HEK293 (cell line): ENCODE data around the gene PER1.
A peak's percentile ranks its signal among the peaks of the same experiment; 100 is the strongest.

ENCODE experiments used
- CTCF ChIA-PET: fragments of 350-600 bp; formaldehyde crosslinking; extraction: SDS; loops from one replicate; lab custom pipeline; 2021; ENCODE audit warnings: antibody characterized with exemption; lab: Yijun Ruan, JAX
- POLR2A ChIA-PET: fragments of 300-600 bp; formaldehyde crosslinking; extraction: SDS; loops from one replicate; lab custom pipeline; 2020; ENCODE audit warnings: antibody characterized with exemption, inconsistent platforms; lab: Yijun Ruan, JAX
- H3K27ac ChIP-seq: fragments of 200-500 bp; sonication (Bioruptor generic); 2 replicates; pipeline ENCODE4 v1.5.1; 2014; ENCODE audit warnings: low read depth, low read length, control low read depth, inconsistent platforms; ENCODE audit errors: extremely low read depth
- H3K36me3 ChIP-seq, 2 experiments: fragments of 200-500 bp in 1 of 2; sonication (Bioruptor generic) in 1 of 2; 1 replicate in 1 of 2; 2 replicates in 1 of 2; pipeline ENCODE4 v1.5.1; 2014 to 2017; ENCODE audit warnings: inconsistent platforms in 2 of 2, low read length in 2 of 2; ENCODE audit not compliant: control insufficient read depth in 2 of 2, insufficient read depth in 1 of 2
- H3K4me1 ChIP-seq: fragments of 200-500 bp; sonication (Bioruptor generic); 2 replicates; pipeline ENCODE4 v1.5.1; 2014; ENCODE audit warnings: mild to moderate bottlenecking, low read length, inconsistent platforms; ENCODE audit not compliant: control insufficient read depth, insufficient read depth
- H3K4me3 ChIP-seq: 2 replicates; pipeline ENCODE4 v1.5.1; 2011; ENCODE audit warnings: low read depth, mild to moderate bottlenecking, control low read depth, low read length, moderate library complexity
- H3K9me3 ChIP-seq: fragments of 200-500 bp; sonication (Bioruptor generic); 2 replicates; pipeline ENCODE4 v1.5.1; 2014; ENCODE audit warnings: low read depth, low read length, inconsistent platforms; ENCODE audit not compliant: control insufficient read depth, insufficient read depth
- HOXD13 ChIP-seq: sonication (generic); formaldehyde crosslinking; IDR thresholded peaks from 2 replicates; pipeline ENCODE4 v1.8.0; 2022; ENCODE audit warnings: missing genetic modification reagents, borderline replicate concordance
- MYNN ChIP-seq: fragments of 450-650 bp; formaldehyde crosslinking; IDR thresholded peaks from 2 replicates; pipeline ENCODE4 v1.5.1; 2016; ENCODE audit warnings: missing biosample characterization, missing genetic modification characterization, borderline replicate concordance
- MZF1 ChIP-seq: fragments of 450-650 bp; formaldehyde crosslinking; IDR thresholded peaks from 2 replicates; pipeline ENCODE4 v1.5.1; 2017; ENCODE audit warnings: missing biosample characterization, missing genetic modification characterization, borderline replicate concordance
- OVOL3 ChIP-seq: fragments of 450-650 bp; formaldehyde crosslinking; IDR thresholded peaks from 2 replicates; pipeline ENCODE4 v1.5.1; 2016; ENCODE audit warnings: missing biosample characterization, missing genetic modification characterization
- PRDM10 ChIP-seq: fragments of 450-650 bp; formaldehyde crosslinking; IDR thresholded peaks from 2 replicates; pipeline ENCODE4 v1.5.1; 2016; ENCODE audit warnings: missing biosample characterization, missing genetic modification characterization
- SP3 ChIP-seq: fragments of 450-650 bp; formaldehyde crosslinking; IDR thresholded peaks from 2 replicates; pipeline ENCODE4 v1.5.1; 2016; ENCODE audit warnings: missing biosample characterization, missing genetic modification characterization
- TRIM28 ChIP-seq: IDR thresholded peaks from 2 replicates; pipeline ENCODE4 v1.6.1; 2011; ENCODE audit warnings: low read length, control low read depth, borderline replicate concordance
- WT1 ChIP-seq: fragments of 450-650 bp; formaldehyde crosslinking; IDR thresholded peaks from 2 replicates; pipeline ENCODE4 v1.5.1; 2016; ENCODE audit warnings: missing biosample characterization, missing genetic modification characterization
- ZBTB1 ChIP-seq: fragments of 450-650 bp; formaldehyde crosslinking; IDR thresholded peaks from 2 replicates; pipeline ENCODE4 v1.5.1; 2016; ENCODE audit warnings: missing biosample characterization, missing genetic modification characterization
- ZBTB17 ChIP-seq: fragments of 450-650 bp; formaldehyde crosslinking; IDR thresholded peaks from 2 replicates; pipeline ENCODE4 v1.5.1; 2016; ENCODE audit warnings: missing biosample characterization, missing genetic modification characterization
- ZBTB7A ChIP-seq: fragments of 450-650 bp; formaldehyde crosslinking; IDR thresholded peaks from 2 replicates; pipeline ENCODE4 v1.5.1; 2016; ENCODE audit warnings: low read depth, missing biosample characterization, missing genetic modification characterization
- ZFHX2 ChIP-seq: fragments of 450-650 bp; formaldehyde crosslinking; conservative IDR thresholded peaks from 2 replicates; pipeline ENCODE4 v1.5.1; 2016; ENCODE audit warnings: missing biosample characterization, missing genetic modification characterization
- ZNF114 ChIP-seq: fragments of 450-650 bp; formaldehyde crosslinking; IDR thresholded peaks from 2 replicates; pipeline ENCODE4 v1.5.0; 2017; ENCODE audit warnings: missing biosample characterization, missing genetic modification characterization
- ZNF132 ChIP-seq: fragments of 450-650 bp; formaldehyde crosslinking; IDR thresholded peaks from 2 replicates; pipeline ENCODE4 v1.5.1; 2017; ENCODE audit warnings: missing biosample characterization, missing genetic modification characterization, borderline replicate concordance
- ZNF140 ChIP-seq: fragments of 450-650 bp; formaldehyde crosslinking; IDR thresholded peaks from 2 replicates; pipeline ENCODE4 v1.5.1; 2016; ENCODE audit warnings: missing biosample characterization, missing genetic modification characterization
- ZNF155 ChIP-seq: fragments of 450-650 bp; formaldehyde crosslinking; IDR thresholded peaks from 2 replicates; pipeline ENCODE4 v1.5.1; 2016; ENCODE audit warnings: missing biosample characterization, missing genetic modification characterization
- ZNF169 ChIP-seq: fragments of 450-650 bp; formaldehyde crosslinking; IDR thresholded peaks from 2 replicates; pipeline ENCODE4 v1.5.1; 2016; ENCODE audit warnings: missing biosample characterization, missing genetic modification characterization
- ZNF18 ChIP-seq: fragments of 450-650 bp; formaldehyde crosslinking; IDR thresholded peaks from 2 replicates; pipeline ENCODE4 v1.5.1; 2016; ENCODE audit warnings: missing biosample characterization, missing genetic modification characterization
- ZNF184 ChIP-seq: fragments of 450-650 bp; IDR thresholded peaks from 2 replicates; pipeline ENCODE4 v1.5.1; 2018; ENCODE audit warnings: missing biosample characterization, mild to moderate bottlenecking, missing genetic modification characterization
- ZNF223 ChIP-seq: fragments of 450-650 bp; formaldehyde crosslinking; IDR thresholded peaks from 2 replicates; pipeline ENCODE4 v1.5.1; 2016; ENCODE audit warnings: missing biosample characterization, missing genetic modification characterization
- ZNF302 ChIP-seq: fragments of 450-650 bp; formaldehyde crosslinking; IDR thresholded peaks from 2 replicates; pipeline ENCODE4 v1.5.1; 2016; ENCODE audit warnings: missing biosample characterization, missing genetic modification characterization, low read depth
- ZNF341 ChIP-seq: fragments of 450-650 bp; formaldehyde crosslinking; IDR thresholded peaks from 2 replicates; pipeline ENCODE4; 2016; ENCODE audit warnings: low read depth, missing biosample characterization, missing genetic modification characterization
- ZNF354C ChIP-seq: fragments of 450-650 bp; formaldehyde crosslinking; IDR thresholded peaks from 2 replicates; pipeline ENCODE4 v1.5.1; 2016; ENCODE audit warnings: missing biosample characterization, missing genetic modification characterization, low read depth, borderline replicate concordance
- ZNF362 ChIP-seq: fragments of 450-650 bp; formaldehyde crosslinking; IDR thresholded peaks from 2 replicates; pipeline ENCODE4 v1.5.1; 2016; ENCODE audit warnings: missing biosample characterization, missing genetic modification characterization
- ZNF37A ChIP-seq: fragments of 450-650 bp; IDR thresholded peaks from 2 replicates; pipeline ENCODE4 v1.5.1; 2018; ENCODE audit warnings: missing biosample characterization, missing genetic modification characterization
- ZNF530 ChIP-seq: fragments of 450-650 bp; formaldehyde crosslinking; IDR thresholded peaks from 2 replicates; pipeline ENCODE4 v1.5.1; 2016; ENCODE audit warnings: low read depth, missing biosample characterization, missing genetic modification characterization
- ZNF558 ChIP-seq: fragments of 450-650 bp; formaldehyde crosslinking; IDR thresholded peaks from 2 replicates; pipeline ENCODE4 v1.5.1; 2016; ENCODE audit warnings: missing biosample characterization, missing genetic modification characterization
- ZNF585B ChIP-seq: fragments of 450-650 bp; formaldehyde crosslinking; IDR thresholded peaks from 2 replicates; pipeline ENCODE4 v1.5.1; 2016; ENCODE audit warnings: missing biosample characterization, missing genetic modification characterization
- ZNF600 ChIP-seq: fragments of 450-650 bp; formaldehyde crosslinking; IDR thresholded peaks from 2 replicates; pipeline ENCODE4 v1.5.1; 2016; ENCODE audit warnings: missing biosample characterization, missing genetic modification characterization
- ZNF654 ChIP-seq: fragments of 450-650 bp; formaldehyde crosslinking; IDR thresholded peaks from 2 replicates; pipeline ENCODE4 v1.5.1; 2016; ENCODE audit warnings: low read depth, missing biosample characterization, missing genetic modification characterization
- ZNF660 ChIP-seq: fragments of 450-650 bp; IDR thresholded peaks from 2 replicates; pipeline ENCODE4 v1.5.1; 2018; ENCODE audit warnings: missing biosample characterization, mild to moderate bottlenecking, missing genetic modification characterization
- ZNF792 ChIP-seq: fragments of 450-650 bp; formaldehyde crosslinking; IDR thresholded peaks from 2 replicates; pipeline ENCODE4 v1.5.1; 2016; ENCODE audit warnings: missing biosample characterization, missing genetic modification characterization
- ZSCAN30 ChIP-seq: fragments of 450-650 bp; IDR thresholded peaks from 2 replicates; pipeline ENCODE4 v1.5.1; 2018; ENCODE audit warnings: missing biosample characterization, mild to moderate bottlenecking, missing genetic modification characterization, moderate library complexity
- ZXDB ChIP-seq: fragments of 450-650 bp; formaldehyde crosslinking; IDR thresholded peaks from 2 replicates; pipeline ENCODE4 v1.5.1; 2016; ENCODE audit warnings: missing biosample characterization, missing genetic modification characterization

Gene PER1

GRCh38 chr17:8126491-8127066, 25.6 kb downstream of the PER1 start (continued):
- peak; percentile 65 for TF ChIP-seq ZNF362 (tag by site-specific recombination)
- 0 out of 2 replicates have a peak, but pooled peaks have one; percentile 37 for TF ChIP-seq TRIM28
- no peak for TF ChIP-seq ZNF302
- TF ChIP-seq ZBTB17 (tag by site-specific recombination), result peak; percentile 47; the same call in 1 of the 2 replicates
- TF ChIP-seq ZNF132 (tag by site-specific recombination), result no peak
- no peak for TF ChIP-seq ZNF169 (tag by site-specific recombination)
- no peak for TF ChIP-seq ZNF155 (tag by site-specific recombination)
- peak; percentile 62; the same call in 1 of the 2 replicates for TF ChIP-seq ZNF660 (tag by site-specific recombination)
- no peak; the same call in 1 of the 2 replicates for TF ChIP-seq ZNF654
- no peak for TF ChIP-seq HOXD13 (CRISPR knock-in tag)
- no peak for TF ChIP-seq ZNF585B (tag by site-specific recombination)
- TF ChIP-seq ZNF114 (tag by site-specific recombination), result no peak
- no peak for TF ChIP-seq OVOL3 (tag by site-specific recombination)
- 0 out of 2 replicates have a peak, but pooled peaks have one; percentile 21 for TF ChIP-seq ZSCAN30 (tag by site-specific recombination)
- TF ChIP-seq MYNN, result no peak
- TF ChIP-seq MZF1, result no peak
- no peak for TF ChIP-seq ZXDB (tag by site-specific recombination)
- no peak for TF ChIP-seq ZNF18 (tag by site-specific recombination)

- no peaks in the 10 kb centered on the region for H3K36me3 ChIP-seq
- H3K4me1 ChIP-seq, result peaks cover 14% of the 10 kb centered on the region
- H3K27ac ChIP-seq, result peak overlapping the region; percentile 77
- ChIA-PET CTCF (interaction anchor here (0.6 to 4.7 kb wide), 6 partner anchors 10 to 438 kb away, joined by 3 to 36 read pairs (median 4); no protein-coding TSS in a partner anchor), POLR2A (interaction anchor here (0.9 to 1.6 kb wide), 3 partner anchors 28 to 98 kb away, joined by 3 to 6 read pairs (median 4); no protein-coding TSS in a partner anchor)
- no peaks in the 10 kb centered on the region for H3K9me3 ChIP-seq
- H3K4me3 ChIP-seq, result peak overlapping the region; percentile 55
- TF ChIP-seq ZNF792 (tag by site-specific recombination), result no peak
- TF ChIP-seq WT1 (tag by site-specific recombination), result peak; percentile 49; the same call in 1 of the 2 replicates
- peak; percentile 36; the same call in 1 of the 2 replicates for TF ChIP-seq ZNF600 (tag by site-specific recombination)
- TF ChIP-seq ZNF530 (tag by site-specific recombination), result no peak
- TF ChIP-seq SP3, result peak; percentile 63
- TF ChIP-seq ZNF37A (tag by site-specific recombination), result no peak
- no peak for TF ChIP-seq ZNF184 (tag by site-specific recombination)
- TF ChIP-seq ZNF341, result peak; percentile 96
- peak; percentile 88 for TF ChIP-seq ZNF223 (tag by site-specific recombination)
- no peak for TF ChIP-seq OVOL3 (tag by site-specific recombination)
- no peak for TF ChIP-seq ZNF140
- peak; percentile 37; the same call in 1 of the 2 replicates for TF ChIP-seq ZBTB1 (tag by site-specific recombination)
- TF ChIP-seq PRDM10 (tag by site-specific recombination), result peak; percentile 53; the same call in 1 of the 2 replicates
- no peak for TF ChIP-seq ZNF354C
- peak; percentile 71; the same call in 1 of the 2 replicates for TF ChIP-seq ZBTB7A
- 0 out of 2 replicates have a peak, but pooled peaks have one; percentile 1 for TF ChIP-seq ZNF558 (tag by site-specific recombination)
- TF ChIP-seq ZFHX2, result peak; percentile 87
Measured at GRCh38 chr17:8125947-8126490, 26.2 kb downstream of the PER1 start.
